HEK293 (cell line): ENCODE results near the gene CSRP2.

Source experiments
- CTCF ChIA-PET: fragments of 350-600 bp; formaldehyde crosslinking; extraction: SDS; loops from one replicate; lab custom pipeline; 2021; ENCODE audit warnings: antibody characterized with exemption; lab: Yijun Ruan, JAX
- POLR2A ChIA-PET: fragments of 300-600 bp; formaldehyde crosslinking; extraction: SDS; loops from one replicate; lab custom pipeline; 2020; ENCODE audit warnings: antibody characterized with exemption, inconsistent platforms; lab: Yijun Ruan, JAX
- H3K27ac ChIP-seq: fragments of 200-500 bp; sonication (Bioruptor generic); 2 replicates; pipeline ENCODE4 v1.5.1; 2014; ENCODE audit warnings: low read depth, low read length, control low read depth, inconsistent platforms; ENCODE audit errors: extremely low read depth
- H3K36me3 ChIP-seq, 2 experiments: fragments of 200-500 bp in 1 of 2; sonication (Bioruptor generic) in 1 of 2; 1 replicate in 1 of 2; 2 replicates in 1 of 2; pipeline ENCODE4 v1.5.1; 2014 to 2017; ENCODE audit warnings: inconsistent platforms in 2 of 2, low read length in 2 of 2; ENCODE audit not compliant: control insufficient read depth in 2 of 2, insufficient read depth in 1 of 2
- H3K4me1 ChIP-seq: fragments of 200-500 bp; sonication (Bioruptor generic); 2 replicates; pipeline ENCODE4 v1.5.1; 2014; ENCODE audit warnings: mild to moderate bottlenecking, low read length, inconsistent platforms; ENCODE audit not compliant: control insufficient read depth, insufficient read depth
- H3K4me3 ChIP-seq: 2 replicates; pipeline ENCODE4 v1.5.1; 2011; ENCODE audit warnings: low read depth, mild to moderate bottlenecking, control low read depth, low read length, moderate library complexity
- H3K9me3 ChIP-seq: fragments of 200-500 bp; sonication (Bioruptor generic); 2 replicates; pipeline ENCODE4 v1.5.1; 2014; ENCODE audit warnings: low read depth, low read length, inconsistent platforms; ENCODE audit not compliant: control insufficient read depth, insufficient read depth
- SCRT1 ChIP-seq: fragments of 450-650 bp; formaldehyde crosslinking; IDR thresholded peaks from 2 replicates; pipeline ENCODE4 v1.5.1; 2016; ENCODE audit warnings: missing biosample characterization, missing genetic modification characterization, borderline replicate concordance
- WT1 ChIP-seq: fragments of 450-650 bp; formaldehyde crosslinking; IDR thresholded peaks from 2 replicates; pipeline ENCODE4 v1.5.1; 2016; ENCODE audit warnings: missing biosample characterization, missing genetic modification characterization
- ZFP41 ChIP-seq: fragments of 450-650 bp; formaldehyde crosslinking; IDR thresholded peaks from 2 replicates; pipeline ENCODE4 v1.5.1; 2016; ENCODE audit warnings: missing biosample characterization, missing genetic modification characterization, borderline replicate concordance
- ZNF10 ChIP-seq: fragments of 450-650 bp; formaldehyde crosslinking; IDR thresholded peaks from 2 replicates; pipeline ENCODE4 v1.5.1; 2017; ENCODE audit warnings: missing biosample characterization, missing genetic modification characterization
- ZNF184 ChIP-seq: fragments of 450-650 bp; IDR thresholded peaks from 2 replicates; pipeline ENCODE4 v1.5.1; 2018; ENCODE audit warnings: missing biosample characterization, mild to moderate bottlenecking, missing genetic modification characterization
- ZNF19 ChIP-seq: fragments of 450-650 bp; formaldehyde crosslinking; IDR thresholded peaks from 2 replicates; pipeline ENCODE4; 2016; ENCODE audit warnings: missing biosample characterization, missing genetic modification characterization, low read depth
- ZNF2 ChIP-seq: fragments of 450-650 bp; formaldehyde crosslinking; IDR thresholded peaks from 2 replicates; pipeline ENCODE4 v1.5.1; 2016; ENCODE audit warnings: missing biosample characterization, missing genetic modification characterization
- ZNF214 ChIP-seq: fragments of 450-650 bp; formaldehyde crosslinking; IDR thresholded peaks from 2 replicates; pipeline ENCODE4 v1.5.1; 2017; ENCODE audit warnings: missing biosample characterization, mild to moderate bottlenecking, missing genetic modification characterization, borderline replicate concordance
- ZNF404 ChIP-seq: fragments of 450-650 bp; formaldehyde crosslinking; IDR thresholded peaks from 2 replicates; pipeline ENCODE4 v1.5.1; 2017; ENCODE audit warnings: missing biosample characterization, missing genetic modification characterization
- ZNF416 ChIP-seq: fragments of 450-650 bp; formaldehyde crosslinking; IDR thresholded peaks from 2 replicates; pipeline ENCODE4 v1.5.1; 2016; ENCODE audit warnings: missing biosample characterization, missing genetic modification characterization
- ZNF514 ChIP-seq: fragments of 450-650 bp; formaldehyde crosslinking; IDR thresholded peaks from 2 replicates; pipeline ENCODE4 v1.5.1; 2016; ENCODE audit warnings: missing biosample characterization, missing genetic modification characterization
- ZNF571 ChIP-seq: fragments of 450-650 bp; formaldehyde crosslinking; IDR thresholded peaks from 2 replicates; pipeline ENCODE4 v1.5.0; 2017; ENCODE audit warnings: missing biosample characterization, missing genetic modification characterization
- ZNF600 ChIP-seq: fragments of 450-650 bp; formaldehyde crosslinking; IDR thresholded peaks from 2 replicates; pipeline ENCODE4 v1.5.1; 2016; ENCODE audit warnings: missing biosample characterization, missing genetic modification characterization
- ZNF660 ChIP-seq: fragments of 450-650 bp; IDR thresholded peaks from 2 replicates; pipeline ENCODE4 v1.5.1; 2018; ENCODE audit warnings: missing biosample characterization, mild to moderate bottlenecking, missing genetic modification characterization
- ZNF768 ChIP-seq: fragments of 450-650 bp; formaldehyde crosslinking; IDR thresholded peaks from 2 replicates; pipeline ENCODE4 v1.5.1; 2018; ENCODE audit warnings: missing biosample characterization, mild to moderate bottlenecking, missing genetic modification characterization
- TF ChIP-seq, protein P1 (sequence below): fragments of 450-650 bp; formaldehyde crosslinking; IDR thresholded peaks from 2 replicates; pipeline ENCODE4 v1.5.1; 2016; ENCODE audit warnings: missing biosample characterization, missing genetic modification characterization, borderline replicate concordance
- TF ChIP-seq, protein P2 (sequence below): fragments of 450-650 bp; IDR thresholded peaks from 2 replicates; pipeline ENCODE4 v1.5.1; 2018; ENCODE audit warnings: missing biosample characterization, missing genetic modification characterization
- TF ChIP-seq, protein P3 (sequence below): fragments of 450-650 bp; formaldehyde crosslinking; IDR thresholded peaks from 2 replicates; pipeline ENCODE4 v1.5.1; 2017; ENCODE audit warnings: missing biosample characterization, mild to moderate bottlenecking, missing genetic modification characterization, moderate library complexity
- TF ChIP-seq, protein P4 (sequence below): fragments of 450-650 bp; formaldehyde crosslinking; IDR thresholded peaks from 2 replicates; pipeline ENCODE4 v1.5.0; 2017; ENCODE audit warnings: missing biosample characterization, missing genetic modification characterization, borderline replicate concordance
- TF ChIP-seq, protein P5 (sequence below): fragments of 450-650 bp; formaldehyde crosslinking; IDR thresholded peaks from 2 replicates; pipeline ENCODE4 v1.5.1; 2016; ENCODE audit warnings: missing biosample characterization, missing genetic modification characterization
- TF ChIP-seq, protein P6 (sequence below): fragments of 450-650 bp; formaldehyde crosslinking; IDR thresholded peaks from 2 replicates; pipeline ENCODE4 v1.5.1; 2016; ENCODE audit warnings: missing biosample characterization, missing genetic modification characterization

CSRP2 gene

DNA sequence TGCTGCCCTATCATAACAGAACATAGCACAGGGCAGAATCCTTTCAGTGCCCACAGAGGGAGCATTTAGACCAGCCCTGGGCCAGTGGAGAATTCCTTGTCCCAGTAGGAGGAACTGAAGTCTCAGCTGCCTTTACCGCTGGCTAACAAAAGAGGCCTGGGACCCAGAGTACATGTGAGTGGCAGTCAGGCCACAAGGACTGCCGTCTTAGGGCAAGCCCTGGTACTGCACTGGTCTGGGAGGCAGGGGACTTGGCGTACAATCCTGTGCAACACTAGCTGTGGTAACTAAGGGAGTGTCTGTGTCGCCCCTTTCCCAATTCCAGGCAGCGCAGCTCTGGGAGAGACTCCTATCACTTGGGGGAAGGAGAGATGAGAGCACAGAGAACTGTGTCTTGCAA, 17.0 kb upstream of the CSRP2 start:
- Histone ChIP-seq H3K36me3 (no peaks in the 10 kb centered on the region), H3K9me3 (no peaks in the 10 kb centered on the region), H3K4me1 (no peaks in the 10 kb centered on the region), H3K27ac (no peak overlapping the region), H3K4me3 (no peak overlapping the region)
- CTCF ChIA-PET, result no interaction called here
- no peak for TF ChIP-seq ZNF214 (tag by site-specific recombination)
- TF ChIP-seq, protein P1, sequence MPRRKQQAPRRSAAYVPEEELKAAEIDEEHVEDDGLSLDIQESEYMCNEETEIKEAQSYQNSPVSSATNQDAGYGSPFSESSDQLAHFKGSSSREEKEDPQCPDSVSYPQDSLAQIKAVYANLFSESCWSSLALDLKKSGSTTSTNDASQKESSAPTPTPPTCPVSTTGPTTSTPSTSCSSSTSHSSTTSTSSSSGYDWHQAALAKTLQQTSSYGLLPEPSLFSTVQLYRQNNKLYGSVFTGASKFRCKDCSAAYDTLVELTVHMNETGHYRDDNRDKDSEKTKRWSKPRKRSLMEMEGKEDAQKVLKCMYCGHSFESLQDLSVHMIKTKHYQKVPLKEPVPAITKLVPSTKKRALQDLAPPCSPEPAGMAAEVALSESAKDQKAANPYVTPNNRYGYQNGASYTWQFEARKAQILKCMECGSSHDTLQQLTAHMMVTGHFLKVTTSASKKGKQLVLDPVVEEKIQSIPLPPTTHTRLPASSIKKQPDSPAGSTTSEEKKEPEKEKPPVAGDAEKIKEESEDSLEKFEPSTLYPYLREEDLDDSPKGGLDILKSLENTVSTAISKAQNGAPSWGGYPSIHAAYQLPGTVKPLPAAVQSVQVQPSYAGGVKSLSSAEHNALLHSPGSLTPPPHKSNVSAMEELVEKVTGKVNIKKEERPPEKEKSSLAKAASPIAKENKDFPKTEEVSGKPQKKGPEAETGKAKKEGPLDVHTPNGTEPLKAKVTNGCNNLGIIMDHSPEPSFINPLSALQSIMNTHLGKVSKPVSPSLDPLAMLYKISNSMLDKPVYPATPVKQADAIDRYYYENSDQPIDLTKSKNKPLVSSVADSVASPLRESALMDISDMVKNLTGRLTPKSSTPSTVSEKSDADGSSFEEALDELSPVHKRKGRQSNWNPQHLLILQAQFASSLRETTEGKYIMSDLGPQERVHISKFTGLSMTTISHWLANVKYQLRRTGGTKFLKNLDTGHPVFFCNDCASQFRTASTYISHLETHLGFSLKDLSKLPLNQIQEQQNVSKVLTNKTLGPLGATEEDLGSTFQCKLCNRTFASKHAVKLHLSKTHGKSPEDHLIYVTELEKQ (tag by site-specific recombination), result no peak
- no peak for TF ChIP-seq ZNF416
- TF ChIP-seq, protein P2, sequence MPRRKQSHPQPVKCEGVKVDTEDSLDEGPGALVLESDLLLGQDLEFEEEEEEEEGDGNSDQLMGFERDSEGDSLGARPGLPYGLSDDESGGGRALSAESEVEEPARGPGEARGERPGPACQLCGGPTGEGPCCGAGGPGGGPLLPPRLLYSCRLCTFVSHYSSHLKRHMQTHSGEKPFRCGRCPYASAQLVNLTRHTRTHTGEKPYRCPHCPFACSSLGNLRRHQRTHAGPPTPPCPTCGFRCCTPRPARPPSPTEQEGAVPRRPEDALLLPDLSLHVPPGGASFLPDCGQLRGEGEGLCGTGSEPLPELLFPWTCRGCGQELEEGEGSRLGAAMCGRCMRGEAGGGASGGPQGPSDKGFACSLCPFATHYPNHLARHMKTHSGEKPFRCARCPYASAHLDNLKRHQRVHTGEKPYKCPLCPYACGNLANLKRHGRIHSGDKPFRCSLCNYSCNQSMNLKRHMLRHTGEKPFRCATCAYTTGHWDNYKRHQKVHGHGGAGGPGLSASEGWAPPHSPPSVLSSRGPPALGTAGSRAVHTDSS (tag by site-specific recombination), result no peak
- no peak for TF ChIP-seq SCRT1 (tag by site-specific recombination)
- no peak for TF ChIP-seq ZNF660 (tag by site-specific recombination)
- no peak for TF ChIP-seq ZNF768
- POLR2A ChIA-PET, result no interaction called here

DNA sequence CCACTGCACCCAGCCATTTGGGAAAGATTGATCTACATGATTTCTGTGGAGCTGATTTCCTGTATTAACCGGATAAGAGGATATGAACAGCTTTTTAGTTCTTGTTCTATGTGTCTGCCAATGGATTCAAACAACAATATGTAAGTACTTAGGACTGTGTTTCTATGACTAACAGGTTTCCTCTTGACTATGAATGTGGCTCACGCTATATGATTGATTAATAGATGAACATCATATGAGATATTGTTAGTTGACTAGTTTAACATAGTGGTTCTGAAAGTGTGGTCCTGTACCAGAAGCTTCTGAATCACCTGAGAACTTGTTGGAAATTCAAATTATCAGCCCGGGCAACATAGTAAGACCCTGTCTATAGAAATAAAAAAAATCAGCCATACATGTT, 12.8 kb upstream of the CSRP2 start:
- ChIA-PET POLR2A (interaction anchor here (1.7 kb wide), 1 partner anchor 13 kb away, joined by 5 read pairs; the partner anchor contains the start of gene CSRP2), CTCF (interaction anchor here (1.2 kb wide), 1 partner anchor 119 kb away, joined by 3 read pairs; no protein-coding TSS in a partner anchor)
- no peaks in the 10 kb centered on the region for H3K4me1 ChIP-seq
- H3K27ac ChIP-seq, result no peak overlapping the region
- H3K4me3 ChIP-seq, result no peak overlapping the region
- TF ChIP-seq ZNF10 (tag by site-specific recombination) (no peak), ZNF19 (tag by site-specific recombination) (no peak), ZFP41 (tag by site-specific recombination) (no peak), ZNF404 (tag by site-specific recombination) (no peak), ZNF600 (tag by site-specific recombination) (no peak), ZNF571 (tag by site-specific recombination) (no peak), ZNF514 (tag by site-specific recombination) (no peak), SCRT1 (tag by site-specific recombination) (no peak), ZNF184 (no peak), ZNF2 (tag by site-specific recombination) (no peak), WT1 (tag by site-specific recombination) (no peak)
- TF ChIP-seq, protein P3, sequence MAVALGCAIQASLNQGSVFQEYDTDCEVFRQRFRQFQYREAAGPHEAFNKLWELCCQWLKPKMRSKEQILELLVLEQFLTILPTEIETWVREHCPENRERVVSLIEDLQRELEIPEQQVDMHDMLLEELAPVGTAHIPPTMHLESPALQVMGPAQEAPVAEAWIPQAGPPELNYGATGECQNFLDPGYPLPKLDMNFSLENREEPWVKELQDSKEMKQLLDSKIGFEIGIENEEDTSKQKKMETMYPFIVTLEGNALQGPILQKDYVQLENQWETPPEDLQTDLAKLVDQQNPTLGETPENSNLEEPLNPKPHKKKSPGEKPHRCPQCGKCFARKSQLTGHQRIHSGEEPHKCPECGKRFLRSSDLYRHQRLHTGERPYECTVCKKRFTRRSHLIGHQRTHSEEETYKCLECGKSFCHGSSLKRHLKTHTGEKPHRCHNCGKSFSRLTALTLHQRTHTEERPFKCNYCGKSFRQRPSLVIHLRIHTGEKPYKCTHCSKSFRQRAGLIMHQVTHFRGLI (tag by site-specific recombination), result no peak
- TF ChIP-seq, protein P4, sequence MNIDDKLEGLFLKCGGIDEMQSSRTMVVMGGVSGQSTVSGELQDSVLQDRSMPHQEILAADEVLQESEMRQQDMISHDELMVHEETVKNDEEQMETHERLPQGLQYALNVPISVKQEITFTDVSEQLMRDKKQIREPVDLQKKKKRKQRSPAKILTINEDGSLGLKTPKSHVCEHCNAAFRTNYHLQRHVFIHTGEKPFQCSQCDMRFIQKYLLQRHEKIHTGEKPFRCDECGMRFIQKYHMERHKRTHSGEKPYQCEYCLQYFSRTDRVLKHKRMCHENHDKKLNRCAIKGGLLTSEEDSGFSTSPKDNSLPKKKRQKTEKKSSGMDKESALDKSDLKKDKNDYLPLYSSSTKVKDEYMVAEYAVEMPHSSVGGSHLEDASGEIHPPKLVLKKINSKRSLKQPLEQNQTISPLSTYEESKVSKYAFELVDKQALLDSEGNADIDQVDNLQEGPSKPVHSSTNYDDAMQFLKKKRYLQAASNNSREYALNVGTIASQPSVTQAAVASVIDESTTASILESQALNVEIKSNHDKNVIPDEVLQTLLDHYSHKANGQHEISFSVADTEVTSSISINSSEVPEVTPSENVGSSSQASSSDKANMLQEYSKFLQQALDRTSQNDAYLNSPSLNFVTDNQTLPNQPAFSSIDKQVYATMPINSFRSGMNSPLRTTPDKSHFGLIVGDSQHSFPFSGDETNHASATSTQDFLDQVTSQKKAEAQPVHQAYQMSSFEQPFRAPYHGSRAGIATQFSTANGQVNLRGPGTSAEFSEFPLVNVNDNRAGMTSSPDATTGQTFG (tag by site-specific recombination), result no peak
- TF ChIP-seq, protein P5, sequence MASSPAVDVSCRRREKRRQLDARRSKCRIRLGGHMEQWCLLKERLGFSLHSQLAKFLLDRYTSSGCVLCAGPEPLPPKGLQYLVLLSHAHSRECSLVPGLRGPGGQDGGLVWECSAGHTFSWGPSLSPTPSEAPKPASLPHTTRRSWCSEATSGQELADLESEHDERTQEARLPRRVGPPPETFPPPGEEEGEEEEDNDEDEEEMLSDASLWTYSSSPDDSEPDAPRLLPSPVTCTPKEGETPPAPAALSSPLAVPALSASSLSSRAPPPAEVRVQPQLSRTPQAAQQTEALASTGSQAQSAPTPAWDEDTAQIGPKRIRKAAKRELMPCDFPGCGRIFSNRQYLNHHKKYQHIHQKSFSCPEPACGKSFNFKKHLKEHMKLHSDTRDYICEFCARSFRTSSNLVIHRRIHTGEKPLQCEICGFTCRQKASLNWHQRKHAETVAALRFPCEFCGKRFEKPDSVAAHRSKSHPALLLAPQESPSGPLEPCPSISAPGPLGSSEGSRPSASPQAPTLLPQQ (tag by site-specific recombination), result no peak
- TF ChIP-seq, protein P6, sequence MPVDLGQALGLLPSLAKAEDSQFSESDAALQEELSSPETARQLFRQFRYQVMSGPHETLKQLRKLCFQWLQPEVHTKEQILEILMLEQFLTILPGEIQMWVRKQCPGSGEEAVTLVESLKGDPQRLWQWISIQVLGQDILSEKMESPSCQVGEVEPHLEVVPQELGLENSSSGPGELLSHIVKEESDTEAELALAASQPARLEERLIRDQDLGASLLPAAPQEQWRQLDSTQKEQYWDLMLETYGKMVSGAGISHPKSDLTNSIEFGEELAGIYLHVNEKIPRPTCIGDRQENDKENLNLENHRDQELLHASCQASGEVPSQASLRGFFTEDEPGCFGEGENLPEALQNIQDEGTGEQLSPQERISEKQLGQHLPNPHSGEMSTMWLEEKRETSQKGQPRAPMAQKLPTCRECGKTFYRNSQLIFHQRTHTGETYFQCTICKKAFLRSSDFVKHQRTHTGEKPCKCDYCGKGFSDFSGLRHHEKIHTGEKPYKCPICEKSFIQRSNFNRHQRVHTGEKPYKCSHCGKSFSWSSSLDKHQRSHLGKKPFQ (tag by site-specific recombination), result no peak
- no peaks in the 10 kb centered on the region for H3K36me3 ChIP-seq
- no peaks in the 10 kb centered on the region for H3K9me3 ChIP-seq
